GM12878 (cell line): ENCODE measurements around the gene SLC10A4. TPM values are rescaled to one million over a fixed set of nuclear protein-coding genes. Genes with fewer than 3 reads are reported as not detected.

Source experiments
- ATAC-seq: fragments of 200-7000 bp; cut with Tn5 transposase; 3 replicates; pipeline ENCODE4 v1.9.1; 2020; ENCODE audit warnings: mild to moderate bottlenecking, moderate library complexity
- BruUV-seq: library from RNA; stranded (reverse); fragments of 400-500 nt; replicated peaks from 2 replicates; lab custom pipeline; 2021; lab: Mats Ljungman, UMichigan
- CTCF ChIA-PET: fragments of 300-600 bp; sonication (Branson Sonifier 250); formaldehyde crosslinking; extraction: SDS; loops from one replicate; lab custom pipeline; 2021; ENCODE audit warnings: inconsistent platforms; lab: Yijun Ruan, JAX
- POLR2A ChIA-PET: fragments of 350-600 bp; formaldehyde crosslinking; extraction: SDS; loops from one replicate; lab custom pipeline; 2021; ENCODE audit warnings: inconsistent platforms; lab: Charles Lee
- RAD21 ChIA-PET: fragments of 300-600 bp; sonication (Branson Sonifier 250); formaldehyde crosslinking; loops from one replicate; lab custom pipeline; 2023; ENCODE audit warnings: antibody characterized with exemption; ENCODE audit not compliant: unreplicated experiment; lab: Charles Lee
- SMC1A ChIA-PET: fragments of 300-600 bp; sonication (Branson Sonifier 250); formaldehyde crosslinking; loops from one replicate; lab custom pipeline; 2023; ENCODE audit not compliant: unreplicated experiment, uncharacterized antibody; lab: Charles Lee
- DNase-seq: peaks from one replicate; pipeline ENCODE4 v3.0.0-alpha.2; 2011; ENCODE audit warnings: low read depth, low spot score
- FAIRE-seq: peaks from 3 replicates; lab custom pipeline; 2011; peaks lifted over from hg19 to GRCh38; lab: Jason Lieb, UNC
- H2AFZ ChIP-seq: 2 replicates; pipeline ENCODE4 v1.6.0; 2011; ENCODE audit warnings: low read depth, low read length, control low read depth; ENCODE audit not compliant: control insufficient read depth
- H3K27ac ChIP-seq: 2 replicates; pipeline ENCODE4 v1.5.1; 2011; ENCODE audit warnings: control low read depth; ENCODE audit not compliant: control insufficient read depth, insufficient read depth
- H3K27me3 ChIP-seq, 2 experiments: replicated peaks in 1 of 2; 2 replicates each; pipeline versions ENCODE4 v1.6.0 to v1.6.1; 2011; ENCODE audit warnings: low read length in 1 of 2; ENCODE audit not compliant: control insufficient read depth in 2 of 2, insufficient read depth in 2 of 2
- H3K36me3 ChIP-seq, 2 experiments: 2 replicates each; pipeline ENCODE4 v1.5.1; 2011; ENCODE audit warnings: low read length in 1 of 2; ENCODE audit not compliant: control insufficient read depth in 2 of 2, insufficient read depth in 2 of 2
- H3K4me1 ChIP-seq: 2 replicates; pipeline ENCODE4 v1.6.1; 2011; ENCODE audit warnings: mild to moderate bottlenecking, low read length, moderate library complexity, mixed read lengths; ENCODE audit not compliant: control insufficient read depth, insufficient read depth
- H3K4me2 ChIP-seq: 2 replicates; pipeline ENCODE4 v1.6.0; 2011; ENCODE audit warnings: control low read depth; ENCODE audit not compliant: control insufficient read depth, insufficient read depth
- H3K4me3 ChIP-seq: fragments of 200-600 bp; sonication (generic); 2 replicates; pipeline ENCODE4 v1.5.1; 2016
- H3K79me2 ChIP-seq: 2 replicates; pipeline ENCODE4 v1.6.0; 2011; ENCODE audit warnings: low read length; ENCODE audit not compliant: control insufficient read depth, insufficient read depth
- H3K9ac ChIP-seq: 2 replicates; pipeline ENCODE4 v1.8.0; 2011; ENCODE audit warnings: low read length, control low read depth, mixed read lengths; ENCODE audit not compliant: control insufficient read depth, insufficient read depth
- H3K9me3 ChIP-seq: replicated peaks from 3 replicates; pipeline ENCODE4 v1.5.1; 2011; ENCODE audit warnings: mild to moderate bottlenecking, low read length; ENCODE audit not compliant: control insufficient read depth, insufficient read depth
- H4K20me1 ChIP-seq: 2 replicates; pipeline ENCODE4 v1.6.0; 2011; ENCODE audit not compliant: control insufficient read depth, insufficient read depth
- ATF7 ChIP-seq: fragments of 450-650 bp; IDR thresholded peaks from 2 replicates; pipeline ENCODE4 v1.6.1; 2016; ENCODE audit warnings: low read depth, mild to moderate bottlenecking
- MEF2B ChIP-seq: fragments of 450-650 bp; IDR thresholded peaks from 2 replicates; pipeline ENCODE4 v1.6.1; 2018; ENCODE audit warnings: mild to moderate bottlenecking, moderate library complexity; ENCODE audit not compliant: partially characterized antibody, poor library complexity, severe bottlenecking
- NBN ChIP-seq: fragments of 450-650 bp; IDR thresholded peaks from 2 replicates; pipeline ENCODE4 v1.6.1; 2016
- RFX5 ChIP-seq: IDR thresholded peaks from 2 replicates; pipeline ENCODE4 v1.6.1; 2011; ENCODE audit warnings: low read depth, low read length, improper control_type of control experiment
- TARDBP ChIP-seq: IDR thresholded peaks from 2 replicates; pipeline ENCODE4 v1.6.1; 2016; ENCODE audit warnings: borderline replicate concordance
- YBX1 ChIP-seq: fragments of 450-650 bp; IDR thresholded peaks from 2 replicates; pipeline ENCODE4 v1.6.1; 2016; ENCODE audit warnings: antibody characterized with exemption
- WGBS: methylation state at CpG from one replicate; pipeline ENCODE4 v1.1.6; 2016; ENCODE audit warnings: low lambda C conversion rate; ENCODE audit not compliant: insufficient replicate concordance, insufficient coverage; ENCODE audit errors: missing lambda C conversion rate; 5-methylcytosine and 5-hydroxymethylcytosine counted together
- in situ Hi-C: fragments of 300-500 bp; cut with MboI; formaldehyde crosslinking; loops from 9 replicates; pipeline ENCODE4 v1.14.3; 2018; ENCODE audit warnings: mixed read lengths
- intact Hi-C: fragments of 100-400 bp; cut with micrococcal nuclease; formaldehyde crosslinking; loops from one replicate; pipeline ENCODE4 v1.14.2; 2022; ENCODE audit not compliant: unreplicated experiment
- polyA plus RNA-seq, 11 experiments: library from polyadenylated mRNA; depleted of rRNA in 4 of 11; unstranded in 6 of 11; stranded (reverse) in 5 of 11; fragments of >200 nt; fragmentation: Nextera tagmentation in 4 of 11; fragmentation: Illumina TruSeq in 1 of 11; extraction: Ambion mirVana in 4 of 11; extraction: Trizol in 1 of 11; gene quantifications; 1 replicate in 1 of 11; 2 replicates in 10 of 11; pipeline versions ENCODE4 v1.2.1 to v1.2.3, GENCODE V29; 2011 to 2016; ENCODE audit warnings: inconsistent platforms in 2 of 11, missing spikeins in 2 of 11, low read depth in 1 of 11
- total RNA-seq, 4 experiments: library from RNA; depleted of rRNA in 3 of 4; stranded (reverse); fragments of >200 nt in 3 of 4; fragmentation: Illumina TruSeq in 1 of 4; extraction: Trizol in 1 of 4; gene quantifications; 2 replicates each; pipeline versions ENCODE4 v1.2.1 to v1.2.3, GENCODE V29; 2013 to 2021
- TF ChIP-seq, protein P1 (sequence below): fragments of 450-650 bp; IDR thresholded peaks from 2 replicates; pipeline ENCODE4 v1.6.1; 2018; ENCODE audit warnings: borderline replicate concordance, mild to moderate bottlenecking; ENCODE audit not compliant: partially characterized antibody
- TF ChIP-seq, protein P2 (sequence below): IDR thresholded peaks from 2 replicates; pipeline ENCODE4 v1.6.1; 2011; ENCODE audit warnings: mild to moderate bottlenecking, low read depth, low read length, moderate library complexity; ENCODE audit not compliant: insufficient replicate concordance
- TF ChIP-seq, protein P3 (sequence below): fragments of 150-350 bp; IDR thresholded peaks from 2 replicates; pipeline ENCODE4 v1.6.1; 2016; ENCODE audit warnings: low read depth, low read length

Gene SLC10A4
- total and polyA plus RNA-seq, 10 of the 15 experiments (the other 5 are each of a cell fraction or from before 2014, with no cell fraction given): 0.12 TPM; not detected in 9

DNA sequence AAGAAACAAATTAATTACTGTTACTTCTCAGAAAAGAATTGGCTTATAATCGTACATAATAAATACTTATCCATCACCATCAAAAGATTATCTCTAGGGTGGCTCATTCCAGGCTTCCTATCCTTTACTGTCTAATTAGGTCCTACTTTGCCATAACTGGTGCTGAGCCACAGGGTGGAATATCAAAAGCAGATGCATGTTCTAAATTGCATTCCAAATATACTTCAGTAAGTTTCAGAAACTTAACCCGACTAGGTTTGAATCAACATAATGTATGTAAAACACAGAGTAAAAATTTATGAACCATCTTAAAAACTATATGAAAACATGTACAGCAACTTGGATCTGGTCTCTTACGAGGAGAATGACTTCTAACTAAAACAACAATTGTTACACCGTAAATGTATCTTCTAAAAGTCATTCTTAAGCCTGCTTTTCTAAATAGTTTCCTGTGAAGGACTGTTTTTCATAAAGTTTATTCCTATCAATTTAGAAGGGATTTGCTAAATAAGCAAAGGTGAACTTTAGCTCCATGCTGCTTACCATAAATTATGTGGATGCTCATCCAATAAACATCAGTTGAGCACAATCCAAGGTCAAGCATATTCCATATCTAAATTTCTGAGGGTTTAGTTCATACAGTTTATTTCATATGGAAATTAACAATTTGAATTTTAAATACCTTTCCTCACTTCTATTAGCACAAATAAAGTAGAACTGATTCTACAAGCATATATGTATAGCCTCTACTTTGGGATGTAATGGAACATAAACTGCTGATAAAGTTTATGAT, 20.3 kb downstream of the SLC10A4 start:
- BruUV-seq: no TSS peak
- TF ChIP-seq, protein P1, sequence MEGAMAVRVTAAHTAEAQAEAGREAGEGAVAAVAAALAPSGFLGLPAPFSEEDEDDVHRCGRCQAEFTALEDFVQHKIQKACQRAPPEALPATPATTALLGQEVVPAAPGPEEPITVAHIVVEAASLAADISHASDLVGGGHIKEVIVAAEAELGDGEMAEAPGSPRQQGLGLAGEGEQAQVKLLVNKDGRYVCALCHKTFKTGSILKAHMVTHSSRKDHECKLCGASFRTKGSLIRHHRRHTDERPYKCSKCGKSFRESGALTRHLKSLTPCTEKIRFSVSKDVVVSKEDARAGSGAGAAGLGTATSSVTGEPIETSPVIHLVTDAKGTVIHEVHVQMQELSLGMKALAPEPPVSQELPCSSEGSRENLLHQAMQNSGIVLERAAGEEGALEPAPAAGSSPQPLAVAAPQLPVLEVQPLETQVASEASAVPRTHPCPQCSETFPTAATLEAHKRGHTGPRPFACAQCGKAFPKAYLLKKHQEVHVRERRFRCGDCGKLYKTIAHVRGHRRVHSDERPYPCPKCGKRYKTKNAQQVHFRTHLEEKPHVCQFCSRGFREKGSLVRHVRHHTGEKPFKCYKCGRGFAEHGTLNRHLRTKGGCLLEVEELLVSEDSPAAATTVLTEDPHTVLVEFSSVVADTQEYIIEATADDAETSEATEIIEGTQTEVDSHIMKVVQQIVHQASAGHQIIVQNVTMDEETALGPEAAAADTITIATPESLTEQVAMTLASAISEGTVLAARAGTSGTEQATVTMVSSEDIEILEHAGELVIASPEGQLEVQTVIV: no peak
- TF ChIP-seq, protein P2, sequence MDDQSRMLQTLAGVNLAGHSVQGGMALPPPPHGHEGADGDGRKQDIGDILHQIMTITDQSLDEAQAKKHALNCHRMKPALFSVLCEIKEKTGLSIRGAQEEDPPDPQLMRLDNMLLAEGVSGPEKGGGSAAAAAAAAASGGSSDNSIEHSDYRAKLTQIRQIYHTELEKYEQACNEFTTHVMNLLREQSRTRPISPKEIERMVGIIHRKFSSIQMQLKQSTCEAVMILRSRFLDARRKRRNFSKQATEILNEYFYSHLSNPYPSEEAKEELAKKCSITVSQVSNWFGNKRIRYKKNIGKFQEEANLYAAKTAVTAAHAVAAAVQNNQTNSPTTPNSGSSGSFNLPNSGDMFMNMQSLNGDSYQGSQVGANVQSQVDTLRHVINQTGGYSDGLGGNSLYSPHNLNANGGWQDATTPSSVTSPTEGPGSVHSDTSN: no peak
- TF ChIP-seq MEF2B (no peak), YBX1 (no peak), TARDBP (no peak), RFX5 (no peak), NBN (no peak), ATF7 (no peak)
- TF ChIP-seq, protein P3, sequence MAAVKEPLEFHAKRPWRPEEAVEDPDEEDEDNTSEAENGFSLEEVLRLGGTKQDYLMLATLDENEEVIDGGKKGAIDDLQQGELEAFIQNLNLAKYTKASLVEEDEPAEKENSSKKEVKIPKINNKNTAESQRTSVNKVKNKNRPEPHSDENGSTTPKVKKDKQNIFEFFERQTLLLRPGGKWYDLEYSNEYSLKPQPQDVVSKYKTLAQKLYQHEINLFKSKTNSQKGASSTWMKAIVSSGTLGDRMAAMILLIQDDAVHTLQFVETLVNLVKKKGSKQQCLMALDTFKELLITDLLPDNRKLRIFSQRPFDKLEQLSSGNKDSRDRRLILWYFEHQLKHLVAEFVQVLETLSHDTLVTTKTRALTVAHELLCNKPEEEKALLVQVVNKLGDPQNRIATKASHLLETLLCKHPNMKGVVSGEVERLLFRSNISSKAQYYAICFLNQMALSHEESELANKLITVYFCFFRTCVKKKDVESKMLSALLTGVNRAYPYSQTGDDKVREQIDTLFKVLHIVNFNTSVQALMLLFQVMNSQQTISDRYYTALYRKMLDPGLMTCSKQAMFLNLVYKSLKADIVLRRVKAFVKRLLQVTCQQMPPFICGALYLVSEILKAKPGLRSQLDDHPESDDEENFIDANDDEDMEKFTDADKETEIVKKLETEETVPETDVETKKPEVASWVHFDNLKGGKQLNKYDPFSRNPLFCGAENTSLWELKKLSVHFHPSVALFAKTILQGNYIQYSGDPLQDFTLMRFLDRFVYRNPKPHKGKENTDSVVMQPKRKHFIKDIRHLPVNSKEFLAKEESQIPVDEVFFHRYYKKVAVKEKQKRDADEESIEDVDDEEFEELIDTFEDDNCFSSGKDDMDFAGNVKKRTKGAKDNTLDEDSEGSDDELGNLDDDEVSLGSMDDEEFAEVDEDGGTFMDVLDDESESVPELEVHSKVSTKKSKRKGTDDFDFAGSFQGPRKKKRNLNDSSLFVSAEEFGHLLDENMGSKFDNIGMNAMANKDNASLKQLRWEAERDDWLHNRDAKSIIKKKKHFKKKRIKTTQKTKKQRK: no peak
- TF ChIP-seq, all 136 proteins: peak for 0
- RAD21 ChIA-PET: no interaction called here

More for the DNA sequence above, 20.3 kb downstream of the SLC10A4 start:
- in situ Hi-C loops: no loop called here
- FAIRE-seq (no peak), DNase-seq (no peak), ATAC-seq (no peak)
- Histone ChIP-seq H3K36me3 (peaks cover under 1 to 4% of the 10 kb centered on the region in 2 experiments; a peak in 2 of 4 replicates), H3K4me3 (no peak overlapping the region), H3K27me3 (no peaks in the 10 kb centered on the region), H3K27ac (no peak overlapping the region), H3K9ac (no peak overlapping the region), H3K9me3 (no peaks in the 10 kb centered on the region), H4K20me1 (no peaks in the 10 kb centered on the region; the same call in 1 of the 2 replicates), H3K79me2 (no peaks in the 10 kb centered on the region), H3K4me2 (no peak overlapping the region), H2AFZ (no peak overlapping the region), H3K4me1 (peaks cover 14% of the 10 kb centered on the region)
- ChIA-PET POLR2A (no interaction called here), CTCF (no interaction called here), SMC1A (interaction anchor here (1.1 kb wide), 1 partner anchor 8 kb away, joined by 3 read pairs; no protein-coding TSS in a partner anchor)
- 72% methylated on average over 4 of the region's 4 CpGs for WGBS
- intact Hi-C loops: no loop called here
